GM18508 (cell line): Measurements from ENCODE around the gene RXRA.

Experiments
- ATAC-seq: cut with Tn5 transposase; IDR thresholded peaks from one replicate; pipeline ENCODE4 v1.9.1; 2021; ENCODE audit warnings: moderate number of reproducible peaks; ENCODE audit not compliant: insufficient read depth, unreplicated experiment

Gene RXRA

DNA sequence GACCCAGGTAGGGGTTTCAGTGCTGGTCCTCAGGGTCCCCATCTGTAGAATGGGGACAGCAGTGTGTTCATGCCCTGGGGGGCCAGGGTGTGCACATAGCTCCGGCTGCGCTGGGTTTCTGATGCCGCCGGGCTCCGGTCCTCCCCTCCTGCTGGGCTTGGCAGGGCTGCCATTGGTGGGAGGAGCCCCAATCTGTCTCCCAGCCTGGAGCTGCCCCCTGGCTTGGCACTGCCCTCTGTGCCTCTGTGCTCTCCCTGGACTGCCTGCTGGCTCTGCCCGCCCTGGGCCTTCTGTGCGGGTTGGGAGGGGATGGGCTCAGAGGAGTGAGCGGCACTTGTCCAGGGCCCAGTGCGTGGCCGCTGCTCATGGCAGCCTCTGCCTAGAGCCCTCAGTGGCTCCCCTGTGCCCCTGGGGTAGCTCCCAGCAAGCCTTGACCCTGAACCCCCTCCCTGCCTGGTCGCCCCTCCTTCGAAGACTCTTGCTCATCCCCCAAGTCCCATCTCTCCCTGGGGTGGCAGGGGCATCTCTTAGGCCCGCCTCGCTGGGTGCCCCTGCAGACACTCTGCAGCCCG, 35.7 kb downstream of the RXRA start:
- no peak for ATAC-seq

DNA sequence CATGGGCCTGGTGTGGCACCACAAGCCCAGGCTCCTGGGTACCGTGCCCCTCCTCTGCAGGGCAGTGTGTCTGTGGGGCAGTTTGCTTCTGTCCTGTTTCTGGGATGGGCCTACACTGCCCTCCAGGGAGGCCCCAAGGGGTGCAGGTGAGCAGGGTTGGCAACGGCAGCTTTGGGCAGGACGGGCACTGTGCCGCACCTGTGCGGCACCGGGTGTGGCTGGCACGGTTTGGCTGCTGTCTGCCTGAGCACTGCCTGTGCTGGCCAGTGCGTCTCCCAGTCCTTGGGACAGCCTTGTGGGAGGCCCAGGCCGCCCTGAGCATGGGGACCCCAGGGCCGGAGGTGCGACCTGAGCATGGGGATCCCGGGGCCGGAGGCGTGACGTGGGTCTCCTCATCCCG, 37.2 kb downstream of the RXRA start:
- ATAC-seq: no peak

GRCh38 chr9:134364391-134365114, 38.3 kb downstream of the RXRA start:
- ATAC-seq: no peak

- ATAC-seq: no peak
Measured at GRCh38 chr9:134365115-134365596, 38.9 kb downstream of the RXRA start.

DNA sequence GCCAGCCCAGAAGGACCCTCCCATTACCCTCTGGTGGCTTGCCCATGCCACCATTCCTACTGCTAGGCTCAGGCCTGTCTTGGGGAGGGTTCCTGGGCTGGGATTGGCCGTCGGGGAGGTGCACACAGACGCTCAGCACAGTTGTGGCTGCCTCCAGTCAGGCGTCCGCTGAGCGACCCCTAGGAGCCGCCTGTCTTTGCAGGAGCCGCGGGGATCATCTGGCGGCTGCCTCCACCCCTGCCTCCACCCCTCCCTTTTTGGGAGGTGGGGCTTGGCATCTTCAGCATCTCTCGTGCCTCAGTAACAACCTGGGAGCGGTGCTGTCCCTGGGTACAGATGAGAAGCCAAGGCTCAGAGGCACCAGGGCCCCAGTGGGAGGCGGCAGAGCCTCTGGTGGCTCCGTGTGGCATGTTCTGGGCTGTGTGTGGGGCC, 39.6 kb downstream of the RXRA start:
- no peak for ATAC-seq

- no peak for ATAC-seq
Measured at GRCh38 chr9:134366223-134367031, 40.2 kb downstream of the RXRA start.

DNA sequence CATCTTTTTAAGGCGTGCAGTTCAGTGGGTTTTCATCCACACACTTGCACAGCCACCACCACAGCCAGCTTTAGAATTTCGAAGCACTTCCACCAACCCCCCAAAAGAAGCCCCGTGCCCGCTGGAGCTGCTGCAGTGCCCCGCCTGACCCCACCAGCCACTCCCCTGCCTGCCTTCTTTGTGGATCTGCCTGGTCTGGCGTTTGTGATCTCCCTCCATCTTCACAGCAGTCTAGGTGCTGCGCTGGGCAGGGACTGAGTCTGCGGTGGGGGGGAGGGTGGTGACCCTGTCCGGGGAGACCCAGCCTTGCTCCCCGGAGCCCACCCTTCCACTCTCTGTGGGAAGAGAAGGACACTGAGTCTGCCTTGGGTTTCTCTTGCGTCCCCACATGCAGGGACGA, 40.8 kb downstream of the RXRA start:
- no peak for ATAC-seq

DNA sequence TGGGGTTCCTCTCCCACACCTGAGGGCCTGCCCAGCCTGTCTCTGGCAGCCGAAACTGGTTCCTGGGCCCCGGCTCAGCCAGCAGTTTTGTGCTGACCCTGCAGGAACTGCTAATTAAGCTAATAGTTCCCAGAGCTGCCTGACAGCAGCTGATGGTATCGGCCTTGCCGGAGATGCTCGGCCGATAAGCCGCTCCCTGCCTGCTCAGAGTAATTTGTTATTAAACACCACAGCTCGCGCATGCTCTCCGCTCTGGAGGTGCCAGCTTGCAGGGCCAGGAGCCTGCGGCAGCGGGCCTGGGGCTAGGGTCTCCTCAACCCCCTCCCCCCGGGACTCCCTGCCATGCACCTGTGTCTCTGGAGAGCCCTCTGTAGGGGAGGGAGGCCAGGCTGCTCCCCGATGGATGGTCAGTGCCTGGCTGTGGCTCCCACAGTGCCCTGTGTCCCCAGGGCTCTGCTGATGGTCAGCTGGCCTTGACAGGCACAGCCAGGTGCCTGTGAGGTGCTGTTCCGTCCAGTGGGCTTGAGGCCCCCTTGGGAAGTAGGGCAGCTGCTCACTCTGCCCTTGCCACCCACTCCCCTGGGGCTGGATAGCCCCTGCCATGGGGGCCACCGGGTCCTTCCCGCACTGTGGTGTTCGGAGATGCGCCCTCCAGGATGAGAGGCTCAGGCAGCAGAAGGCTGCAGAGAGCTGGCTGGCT, 41.7 kb downstream of the RXRA start:
- no peak for ATAC-seq

DNA sequence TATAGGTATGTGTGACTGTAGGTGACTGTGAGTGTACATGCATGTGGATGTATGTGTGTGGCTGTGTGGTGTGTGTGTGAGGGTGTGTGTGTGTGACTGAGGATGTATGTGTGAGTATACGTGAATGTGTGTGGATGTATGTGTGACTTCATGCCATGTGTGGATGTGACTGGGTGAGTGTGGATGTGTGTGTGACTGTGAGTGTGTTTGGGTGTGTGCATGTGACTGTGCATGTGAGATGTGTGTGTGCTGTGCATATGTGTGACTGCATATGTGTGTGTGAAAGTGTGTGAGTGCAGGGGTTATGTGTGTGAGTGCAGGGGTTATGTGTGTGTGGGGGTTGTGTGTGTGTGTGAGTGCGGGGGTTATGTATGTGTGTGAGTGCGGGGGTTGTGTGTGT, 42.3 kb downstream of the RXRA start:
- ATAC-seq: no peak

GRCh38 chr9:134369416-134370212, 43.4 kb downstream of the RXRA start:
- no peak for ATAC-seq

DNA sequence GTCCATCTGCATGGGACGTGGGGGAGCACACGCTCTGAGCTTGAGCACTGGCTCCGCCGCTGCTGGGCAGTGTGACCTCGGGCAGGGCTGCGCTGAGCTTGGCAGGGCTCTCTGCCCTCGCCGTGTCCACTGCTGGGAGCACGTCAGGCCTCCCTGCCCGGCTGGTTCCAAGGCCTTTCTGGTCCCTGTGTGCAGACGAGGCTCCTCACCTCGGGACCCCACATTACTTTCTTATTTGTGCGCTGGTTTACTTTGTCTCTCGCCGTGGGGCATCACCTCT, 43.9 kb downstream of the RXRA start:
- ATAC-seq: no peak

- no peak for ATAC-seq
Measured at GRCh38 chr9:134370638-134371037, 44.4 kb downstream of the RXRA start.

GRCh38 chr9:134371731-134372130, 45.5 kb downstream of the RXRA start:
- ATAC-seq: no peak

DNA sequence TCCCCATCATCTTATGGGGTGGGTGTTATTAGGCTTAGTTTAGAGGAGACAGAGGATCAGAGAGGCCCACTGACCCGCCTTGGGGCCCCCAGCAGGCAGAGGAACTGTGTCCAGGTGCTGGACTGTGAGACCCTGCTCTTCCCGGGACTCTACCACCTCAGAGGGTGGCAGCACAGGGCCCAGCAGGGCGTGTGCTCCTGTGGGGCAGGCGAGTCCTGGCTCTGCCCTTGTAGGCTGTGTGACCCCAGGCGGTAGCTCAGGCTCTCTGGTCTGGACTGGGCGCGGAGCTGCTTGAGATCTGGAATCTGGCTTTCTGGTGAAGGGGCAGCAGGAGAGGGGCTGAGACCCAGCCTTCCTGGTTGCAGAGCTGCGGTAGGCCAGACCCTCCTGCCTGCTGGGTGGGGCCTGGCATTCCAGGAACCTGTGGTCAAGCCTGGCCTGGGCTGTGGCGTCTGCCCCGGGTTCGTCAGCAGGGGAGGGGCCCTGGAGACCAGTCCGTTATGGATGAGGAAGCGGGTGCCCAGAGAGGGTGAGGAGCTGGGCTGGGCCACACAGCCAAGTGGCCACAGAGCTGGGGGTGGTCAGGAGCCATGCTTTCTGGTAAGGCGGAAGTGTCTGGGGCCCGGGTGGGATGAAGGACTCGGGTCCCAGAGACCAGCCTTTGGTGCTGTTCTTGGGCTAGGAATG, 46.5 kb downstream of the RXRA start:
- ATAC-seq: no peak

- ATAC-seq: no peak
Measured at GRCh38 chr9:134373269-134373668, 47.0 kb downstream of the RXRA start.

DNA sequence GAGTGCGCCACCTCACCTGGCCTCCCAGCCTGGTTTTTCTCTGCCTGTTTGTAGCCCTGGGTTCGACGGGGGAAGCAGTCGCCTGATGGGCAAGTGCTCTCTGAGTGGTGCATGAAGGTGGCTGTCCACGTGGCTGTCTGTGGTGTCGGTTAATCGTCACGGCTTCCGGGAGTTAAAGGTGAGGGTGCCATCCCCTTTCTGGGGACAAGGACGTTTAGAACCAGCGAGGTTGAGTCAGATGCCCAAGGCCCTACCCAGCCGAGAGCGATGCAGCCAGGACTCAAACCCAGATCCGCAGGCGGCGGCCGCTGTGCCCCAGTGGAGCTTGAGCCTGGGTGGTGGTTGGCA, 47.7 kb downstream of the RXRA start:
- ATAC-seq: no peak

DNA sequence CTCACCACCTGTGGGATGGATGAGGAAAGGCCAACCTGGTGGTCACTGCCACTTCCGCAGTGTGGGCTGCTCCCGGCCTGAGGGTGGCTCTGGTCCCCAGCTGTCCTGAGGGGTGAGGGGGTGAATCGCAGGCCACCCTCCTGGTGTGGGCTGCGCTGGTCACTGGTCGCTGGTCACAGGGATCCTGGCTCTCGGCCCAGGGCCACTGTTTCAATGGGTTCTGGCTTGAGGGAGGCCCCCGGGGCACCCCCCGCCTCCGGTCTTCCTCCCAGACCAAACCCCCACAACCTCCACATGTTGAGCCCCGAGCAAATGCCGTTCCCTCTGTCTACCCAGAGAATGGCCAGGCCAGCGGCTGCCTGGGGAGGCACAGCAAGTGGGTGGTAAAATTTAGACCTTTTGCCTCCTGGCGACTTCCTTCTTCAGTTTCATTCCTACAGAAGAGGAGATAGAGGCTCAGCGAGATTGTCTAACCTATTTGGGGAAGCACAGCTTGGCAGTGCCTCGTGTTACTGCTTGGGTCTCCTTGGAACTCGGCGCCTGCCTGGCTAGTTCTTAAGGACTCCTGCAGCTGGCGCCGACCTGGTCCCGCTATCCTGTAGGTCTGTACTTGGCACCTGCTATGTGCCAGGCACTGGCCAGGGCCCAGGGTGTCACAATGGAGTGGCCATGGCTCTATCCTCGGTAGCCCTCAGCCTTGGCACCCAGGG, 48.2 kb downstream of the RXRA start:
- ATAC-seq: no peak

DNA sequence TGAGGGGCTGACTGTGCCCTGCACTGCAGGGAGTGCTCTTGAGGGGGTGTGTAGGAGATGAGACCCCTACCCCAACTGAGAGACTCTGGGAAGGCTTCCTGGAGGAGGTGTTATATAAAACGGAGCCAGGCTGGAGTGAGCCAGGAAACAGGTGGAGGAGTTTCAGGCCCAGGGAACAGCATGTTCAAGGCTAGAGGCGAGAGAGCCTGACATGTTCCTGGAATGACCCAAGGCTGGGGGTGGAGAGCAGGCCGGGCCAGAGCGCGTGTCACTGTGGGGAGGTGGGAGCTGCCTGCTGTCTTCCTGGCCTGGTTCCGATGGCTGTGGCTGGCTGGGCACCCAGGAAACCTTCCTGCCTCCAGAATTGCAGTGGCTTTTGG, 48.7 kb downstream of the RXRA start:
- no peak for ATAC-seq
